Kidney (tissue), 14 donors: ENCODE data around the gene TP63. TPM values are rescaled to one million over a fixed set of nuclear protein-coding genes. Genes with fewer than 3 reads are reported as not detected.
A peak's percentile ranks its signal among the peaks of the same experiment; 100 is the strongest.

Experiments used
- DNase-seq, 5 donors: peaks; one replicate each; pipeline ENCODE4 v3.0.0-alpha.2; 2013 to 2020
- FAIRE-seq: peaks from 2 replicates; lab custom pipeline; 2012; peaks lifted over from hg19 to GRCh38; lab: Jason Lieb, UNC
- H3K27ac ChIP-seq, 2 donors: one replicate each; pipeline ENCODE4 v1.7.0; 2013; ENCODE audit warnings: low read depth in 2 of 2, low read length in 2 of 2, inconsistent platforms in 1 of 2
- H3K27me3 ChIP-seq: one replicate; pipeline ENCODE4 v1.7.1; 2013; ENCODE audit warnings: low read length, inconsistent platforms; ENCODE audit not compliant: control insufficient read depth, insufficient read depth
- H3K36me3 ChIP-seq, 3 donors: one replicate each; pipeline versions ENCODE4 v1.7.0 to v1.7.1; 2013; ENCODE audit warnings: low read length in 3 of 3, control low read depth in 1 of 3, inconsistent platforms in 1 of 3; ENCODE audit not compliant: insufficient read depth in 3 of 3, control insufficient read depth in 2 of 3
- H3K4me1 ChIP-seq, 3 donors: one replicate each; pipeline versions ENCODE4 v1.7.0 to v1.7.1; 2013; ENCODE audit warnings: low read length in 3 of 3, inconsistent platforms in 1 of 3, low read depth in 1 of 3; ENCODE audit not compliant: control insufficient read depth in 2 of 3, insufficient read depth in 2 of 3
- H3K4me3 ChIP-seq, 3 donors: one replicate each; pipeline versions ENCODE4 v1.7.0 to v1.8.1; 2013; ENCODE audit warnings: low read length in 3 of 3, control low read depth in 1 of 3, inconsistent platforms in 1 of 3
- H3K9ac ChIP-seq, 3 donors: one replicate each; pipeline versions ENCODE4 v1.7.0 to v1.7.1; 2013; ENCODE audit warnings: low read length in 3 of 3, control low read depth in 1 of 3, inconsistent platforms in 1 of 3
- H3K9me3 ChIP-seq, 3 donors: one replicate each; pipeline versions ENCODE4 v1.7.0 to v1.7.1; 2013; ENCODE audit warnings: low read length in 3 of 3, control low read depth in 1 of 3, inconsistent platforms in 1 of 3; ENCODE audit not compliant: control insufficient read depth in 2 of 3, insufficient read depth in 1 of 3
- CTCF ChIP-seq: IDR thresholded peaks from 3 replicates; pipeline ENCODE4 v1.5.1; 2012; ENCODE audit warnings: mild to moderate bottlenecking, moderate library complexity, borderline replicate concordance; ENCODE audit not compliant: insufficient read depth; ENCODE audit errors: extremely low read depth
- intact Hi-C: fragments of 100-400 bp; cut with DNase I; formaldehyde crosslinking; loops from one replicate; pipeline ENCODE4 v1.11.1; 2022
- polyA plus RNA-seq: library from polyadenylated mRNA; stranded (reverse); fragments of 350-450 nt; fragmentation: Illumina TruSeq; extraction: RNeasy Lipid Tissue Mini Kit (QIAGEN cat#74804); gene quantifications from one replicate; pipeline ENCODE4 v1.2.3, GENCODE V29; 2014; ENCODE audit warnings: low read depth, low replicate concordance; ENCODE audit not compliant: insufficient read depth
- total RNA-seq: library from RNA; stranded (reverse); fragmentation: NEBNext Ultra II Directional; extraction: Animal tissue kit (Norgen Biotek cat#: 25700); gene quantifications from one replicate; pipeline ENCODE4 v1.2.1, GENCODE V29; 2021
- donor health status: control.
- donor health status: control.
- donor health status: control.
- donor health status: control.
- donor health status: control.
- donor health status: DM: yes; HTN: yes; CAD: no.
- donor health status: Normal renal cell carcinoma (clear cell type).

TP63 gene
- total and polyA plus RNA-seq, 2 donors from 2014 or later, result 0.13 to 1.1 TPM

- Histone ChIP-seq H3K4me3 (no peak overlapping the region), H3K27ac (no peak overlapping the region), H3K9me3 (no peaks in the 10 kb centered on the region), H3K4me1 (peaks cover 0 to 6% (median 0%) of the 10 kb centered on the region in 3 donors), H3K36me3 (no peaks in the 10 kb centered on the region), H3K27me3 (no peaks in the 10 kb centered on the region), H3K9ac (no peak overlapping the region)
- no peak for TF ChIP-seq CTCF
- DNase-seq, result peak in 1 of 5 donors; percentile 38
- FAIRE-seq, result no peak
- intact Hi-C loops, result no loop called here
These were observed 84.1 kb downstream of the TP63 start for GRCh38 chr3:189714991-189715961.

- H3K36me3 ChIP-seq, result no peaks in the 10 kb centered on the region
- DNase-seq, result no peak
- FAIRE-seq, result no peak
These were observed 87.0 kb downstream of the TP63 start for GRCh38 chr3:189718215-189718614.

GRCh38 chr3:189720736-189721417, 89.7 kb downstream of the TP63 start:
- DNase-seq (no peak), FAIRE-seq (no peak)
- Histone ChIP-seq H3K9ac (no peak overlapping the region), H3K36me3 (no peaks in the 10 kb centered on the region), H3K9me3 (no peaks in the 10 kb centered on the region), H3K27ac (no peak overlapping the region), H3K27me3 (no peaks in the 10 kb centered on the region), H3K4me3 (no peak overlapping the region), H3K4me1 (no peaks in the 10 kb centered on the region)
- no peak for TF ChIP-seq CTCF
- intact Hi-C loops, result no loop called here

More at GRCh38 chr3:189718215-189718614, 87.0 kb downstream of the TP63 start:
- Histone ChIP-seq H3K9ac (no peak overlapping the region), H3K4me3 (no peak overlapping the region), H3K4me1 (no peaks in the 10 kb centered on the region), H3K27ac (no peak overlapping the region), H3K27me3 (no peaks in the 10 kb centered on the region), H3K9me3 (no peaks in the 10 kb centered on the region)
- no peak for TF ChIP-seq CTCF
- intact Hi-C loops, result no loop called here
